ENCODE results near the gene DAPK1. TPM values are rescaled to one million over a fixed set of nuclear protein-coding genes. Genes with fewer than 3 reads are reported as not detected.
"Not testable (repeated sequence)": the region's sequence is repeated elsewhere in the genome, so short reads cannot be mapped to it uniquely, and the experiment has no call there.

Gene DAPK1
- total and polyA plus RNA-seq, 8 donors: 9.0 to 88.7 (median 50.7) TPM

DNA sequence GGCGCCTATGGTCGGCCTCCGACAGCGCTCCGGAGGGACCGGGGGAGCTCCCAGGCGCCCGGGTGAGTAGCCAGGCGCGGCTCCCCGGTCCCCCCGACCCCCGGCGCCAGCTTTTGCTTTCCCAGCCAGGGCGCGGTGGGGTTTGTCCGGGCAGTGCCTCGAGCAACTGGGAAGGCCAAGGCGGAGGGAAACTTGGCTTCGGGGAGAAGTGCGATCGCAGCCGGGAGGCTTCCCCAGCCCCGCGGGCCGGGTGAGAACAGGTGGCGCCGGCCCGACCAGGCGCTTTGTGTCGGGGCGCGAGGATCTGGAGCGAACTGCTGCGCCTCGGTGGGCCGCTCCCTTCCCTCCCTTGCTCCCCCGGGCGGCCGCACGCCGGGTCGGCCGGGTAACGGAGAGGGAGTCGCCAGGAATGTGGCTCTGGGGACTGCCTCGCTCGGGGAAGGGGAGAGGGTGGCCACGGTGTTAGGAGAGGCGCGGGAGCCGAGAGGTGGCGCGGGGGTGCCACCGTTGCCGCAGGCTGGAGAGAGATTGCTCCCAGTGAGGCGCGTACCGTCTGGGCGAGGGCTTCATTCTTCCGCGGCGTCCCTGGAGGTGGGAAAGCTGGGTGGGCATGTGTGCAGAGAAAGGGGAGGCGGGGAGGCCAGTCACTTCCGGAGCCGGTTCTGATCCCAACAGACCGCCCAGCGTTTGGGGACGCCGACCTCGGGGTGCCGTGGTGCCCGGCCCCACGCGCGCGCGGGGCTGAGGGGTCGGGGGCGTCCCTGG lies 561 bp downstream of the DAPK1 start:
- Histone ChIP-seq H3K36me3 (no peaks in the 10 kb centered on the region), H3K4me3 (peak overlapping the region; percentile 73 to 90 (median 79)), H3K27me3 (peaks cover 0 to 9% (median 8%) of the 10 kb centered on the region in 3 donors), H3K4me1 (peaks cover 7 to 59% (median 54%) of the 10 kb centered on the region in 4 donors), H3K27ac (peak overlapping the region; percentile 91 to 96 (median 93)), H3K9me3 (no peaks in the 10 kb centered on the region)
- TF ChIP-seq POLR2AphosphoS5 (IDR thresholded peaks at IDR 0.05) (peak in 1 of 3 donors; percentile 23), POLR2A (IDR thresholded peaks at IDR 0.05) (no peak)
- TF ChIP-seq, protein P1, sequence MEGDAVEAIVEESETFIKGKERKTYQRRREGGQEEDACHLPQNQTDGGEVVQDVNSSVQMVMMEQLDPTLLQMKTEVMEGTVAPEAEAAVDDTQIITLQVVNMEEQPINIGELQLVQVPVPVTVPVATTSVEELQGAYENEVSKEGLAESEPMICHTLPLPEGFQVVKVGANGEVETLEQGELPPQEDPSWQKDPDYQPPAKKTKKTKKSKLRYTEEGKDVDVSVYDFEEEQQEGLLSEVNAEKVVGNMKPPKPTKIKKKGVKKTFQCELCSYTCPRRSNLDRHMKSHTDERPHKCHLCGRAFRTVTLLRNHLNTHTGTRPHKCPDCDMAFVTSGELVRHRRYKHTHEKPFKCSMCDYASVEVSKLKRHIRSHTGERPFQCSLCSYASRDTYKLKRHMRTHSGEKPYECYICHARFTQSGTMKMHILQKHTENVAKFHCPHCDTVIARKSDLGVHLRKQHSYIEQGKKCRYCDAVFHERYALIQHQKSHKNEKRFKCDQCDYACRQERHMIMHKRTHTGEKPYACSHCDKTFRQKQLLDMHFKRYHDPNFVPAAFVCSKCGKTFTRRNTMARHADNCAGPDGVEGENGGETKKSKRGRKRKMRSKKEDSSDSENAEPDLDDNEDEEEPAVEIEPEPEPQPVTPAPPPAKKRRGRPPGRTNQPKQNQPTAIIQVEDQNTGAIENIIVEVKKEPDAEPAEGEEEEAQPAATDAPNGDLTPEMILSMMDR (IDR thresholded peaks at IDR 0.05): peak in 3 of 7 experiments; percentile 16 to 39 (median 29)
- intact Hi-C loops (cut with DNase I; ENCODE audit: low total_unique reads): no loop called here
- DNase-seq: peak; percentile 57 to 89
- 1 to 5% (median 1%) methylated on average over 17 to 80 of the region's 80 CpGs for WGBS, 5 donors

DNA sequence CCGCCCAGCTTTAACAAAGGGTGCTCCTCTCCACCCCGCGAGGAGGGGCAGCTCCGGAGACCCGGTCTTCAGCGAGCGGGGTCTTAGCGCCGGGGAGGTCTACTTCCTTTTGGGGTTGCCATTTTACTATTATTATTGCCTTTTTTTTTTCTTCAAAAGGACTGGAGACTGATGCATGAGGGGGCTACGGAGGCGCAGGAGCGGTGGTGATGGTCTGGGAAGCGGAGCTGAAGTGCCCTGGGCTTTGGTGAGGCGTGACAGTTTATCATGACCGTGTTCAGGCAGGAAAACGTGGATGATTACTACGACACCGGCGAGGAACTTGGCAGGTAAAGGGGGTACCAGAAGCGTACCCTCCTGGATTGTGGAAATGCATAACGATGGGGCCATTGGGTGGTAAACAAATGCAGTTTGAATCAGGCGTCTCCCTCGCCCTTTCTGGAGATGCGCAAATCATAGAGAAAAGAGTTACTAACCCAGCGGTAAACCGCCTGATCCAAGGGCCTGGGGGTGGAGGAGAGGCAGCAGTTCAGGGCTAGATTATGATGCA lies 1.2 kb downstream of the DAPK1 start:
- Histone ChIP-seq H3K27me3 (peaks cover 0 to 9% (median 8%) of the 10 kb centered on the region in 3 donors), H3K4me1 (peaks cover 7 to 66% (median 60%) of the 10 kb centered on the region in 4 donors), H3K9me3 (no peaks in the 10 kb centered on the region), H3K36me3 (no peaks in the 10 kb centered on the region), H3K4me3 (peak overlapping the region; percentile 73 to 90 (median 79)), H3K27ac (peak overlapping the region; percentile 91 to 96 (median 93))
- intact Hi-C loops (cut with DNase I; ENCODE audit: low total_unique reads): no loop called here
- no peak for DNase-seq
- 11 to 24% (median 14%) methylated on average over 21 to 26 of the region's 26 CpGs for WGBS, 5 donors
- TF ChIP-seq EP300 (IDR thresholded peaks at IDR 0.05) (no peak), POLR2AphosphoS5 (IDR thresholded peaks at IDR 0.05) (no peak), POLR2A (IDR thresholded peaks at IDR 0.05) (no peak)
- TF ChIP-seq, protein P1 (IDR thresholded peaks at IDR 0.05): no peak

DNA sequence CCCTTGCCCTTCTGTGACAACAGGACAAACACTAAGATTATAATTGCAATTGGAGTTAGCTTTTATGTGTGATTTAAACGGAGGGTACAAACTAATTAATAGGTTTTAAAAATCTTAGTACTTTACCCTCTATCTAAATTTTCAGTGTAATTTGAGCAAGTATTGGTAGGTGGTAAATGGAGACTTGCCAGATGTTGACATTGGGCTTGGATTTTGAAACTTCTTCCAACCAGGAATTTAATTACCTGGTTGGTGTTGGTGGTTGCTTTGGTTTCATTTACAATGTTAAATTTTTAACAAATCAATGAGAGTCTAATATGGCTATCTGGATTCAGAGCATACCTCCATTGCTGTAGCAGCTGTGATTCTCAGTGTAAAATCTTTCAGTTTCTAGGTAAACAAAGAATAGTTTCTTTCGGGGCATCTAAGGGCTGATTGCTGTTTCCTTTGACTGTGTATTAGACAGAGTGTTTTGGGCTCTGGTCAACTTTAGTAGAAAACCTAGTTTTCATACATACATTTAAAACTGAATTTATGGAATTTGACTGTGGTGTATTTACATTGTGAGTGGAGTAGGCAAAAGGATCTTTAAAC lies 1.9 kb downstream of the DAPK1 start:
- peaks cover 0 to 1% (median 0%) of the 10 kb centered on the region in 4 donors for H3K36me3 ChIP-seq
- no peak for TF ChIP-seq POLR2A (IDR thresholded peaks at IDR 0.05)
- TF ChIP-seq POLR2AphosphoS5 (IDR thresholded peaks at IDR 0.05): no peak
- TF ChIP-seq EP300 (IDR thresholded peaks at IDR 0.05): no peak
- TF ChIP-seq, protein P1 (IDR thresholded peaks at IDR 0.05): no peak
- H3K4me1 ChIP-seq: peaks cover 7 to 72% (median 66%) of the 10 kb centered on the region in 4 donors
- 19 to 26% (median 24%) methylated on average over 2 of the region's 2 CpGs for WGBS, 5 donors
- no peak for DNase-seq
- H3K27ac ChIP-seq: peak overlapping the region; percentile 91 to 96 (median 93)
- peak overlapping the region; percentile 73 to 90 (median 79) for H3K4me3 ChIP-seq
- intact Hi-C loops (cut with DNase I; ENCODE audit: low total_unique reads): no loop called here
- no peaks in the 10 kb centered on the region for H3K9me3 ChIP-seq
- peaks cover 0 to 9% (median 8%) of the 10 kb centered on the region in 3 donors for H3K27me3 ChIP-seq

DNA sequence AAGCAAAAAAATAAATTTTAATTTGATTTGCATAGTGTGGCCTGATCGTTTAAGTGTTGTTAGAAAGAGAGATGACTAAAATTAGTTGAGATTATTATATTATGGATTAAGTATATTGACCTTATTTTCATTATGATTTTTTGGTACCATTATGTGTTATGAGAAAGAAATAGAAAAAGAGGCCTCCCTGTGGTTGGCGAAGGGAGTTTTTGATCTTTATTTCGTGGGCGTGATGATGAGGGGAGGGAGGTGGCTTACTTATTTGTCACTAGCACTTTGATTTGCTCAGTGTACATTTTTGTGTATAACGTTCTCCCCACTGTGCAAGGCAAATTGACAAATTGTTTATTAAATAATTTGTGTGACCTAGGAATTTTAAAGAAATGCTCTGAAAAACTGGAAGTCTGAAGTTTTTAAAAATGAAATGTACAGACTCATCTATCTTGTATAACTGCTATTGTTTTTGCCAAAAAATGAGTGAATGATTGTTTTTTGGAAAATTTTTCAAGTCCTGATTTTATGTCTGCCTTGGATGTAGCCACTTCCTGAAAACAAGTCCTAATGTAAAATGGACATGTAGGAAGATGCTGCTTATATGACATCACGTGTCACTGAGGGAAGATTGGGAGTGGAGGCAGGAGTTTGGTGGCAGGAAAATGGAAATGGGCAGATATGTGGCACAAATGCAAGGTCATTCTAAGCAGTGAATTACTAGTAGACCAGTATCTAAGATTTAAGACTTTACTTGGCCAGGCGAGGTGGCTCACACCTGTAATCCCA lies 3.0 kb downstream of the DAPK1 start:
- H3K27me3 ChIP-seq: peaks cover 0 to 9% (median 8%) of the 10 kb centered on the region in 3 donors
- peak overlapping the region in 4 of 5 donors; percentile 39 to 95 (median 92) for H3K27ac ChIP-seq
- no peaks in the 10 kb centered on the region for H3K9me3 ChIP-seq
- TF ChIP-seq EP300 (IDR thresholded peaks at IDR 0.05) (no peak), POLR2AphosphoS5 (IDR thresholded peaks at IDR 0.05) (no peak), POLR2A (IDR thresholded peaks at IDR 0.05) (no peak)
- TF ChIP-seq, protein P1 (IDR thresholded peaks at IDR 0.05): no peak
- 56 to 66% (median 62%) methylated on average over 7 of the region's 7 CpGs for WGBS, 5 donors
- intact Hi-C loops (cut with DNase I; ENCODE audit: low total_unique reads): no loop called here
- peak in 1 of 2 donors; percentile 55 for DNase-seq
- H3K36me3 ChIP-seq: peaks cover 0 to 6% (median under 1%) of the 10 kb centered on the region in 4 donors
- H3K4me3 ChIP-seq: peak overlapping the region in 2 of 4 donors; percentile 73 to 90
- peaks cover 7 to 81% (median 76%) of the 10 kb centered on the region in 4 donors for H3K4me1 ChIP-seq

DNA sequence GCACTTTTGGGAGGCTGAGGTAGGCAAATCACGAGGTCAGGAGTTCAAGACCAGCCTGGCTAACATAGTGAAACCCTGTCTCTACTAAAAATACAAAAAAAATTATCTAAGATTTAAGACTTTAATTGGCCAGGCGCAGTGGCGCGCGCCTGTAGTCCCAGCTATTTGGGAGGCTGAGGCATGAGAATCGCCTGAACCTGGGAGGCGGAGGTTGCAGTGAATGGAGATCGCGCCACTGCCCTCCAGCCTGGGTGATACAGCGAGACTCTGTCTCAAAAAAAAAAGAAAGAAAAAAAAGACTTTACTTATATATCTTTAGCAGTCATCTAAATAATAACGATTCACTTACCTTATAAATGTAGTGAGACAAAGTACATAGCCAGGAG lies 3.6 kb downstream of the DAPK1 start:
- H3K27me3 ChIP-seq; H3K9me3 ChIP-seq; DNase-seq; H3K36me3 ChIP-seq; intact Hi-C loops (cut with DNase I; ENCODE audit: low total_unique reads): not testable (repeated sequence)
- WGBS, 5 donors: 87 to 92% (median 90%) methylated on average over 11 of the region's 11 CpGs
- Histone ChIP-seq H3K4me3 (peak overlapping the region in 1 of 4 donors; percentile 7), H3K27ac (peak overlapping the region in 4 of 5 donors; percentile 39 to 95 (median 92)), H3K4me1 (peaks cover 7 to 85% (median 78%) of the 10 kb centered on the region in 4 donors)

Data from stomach (tissue), 9 donors.